Astrocyte (in vitro differentiated cells and primary cell): ENCODE measurements around the gene CARS1. TPM values are rescaled to one million over a fixed set of nuclear protein-coding genes. Genes with fewer than 3 reads are reported as not detected.

ENCODE experiments used
- DNase-seq: peaks from one replicate; pipeline ENCODE4 v3.0.0-alpha.2; 2010; ENCODE audit warnings: low read depth
- FAIRE-seq: peaks from 2 replicates; lab custom pipeline; 2011; peaks lifted over from hg19 to GRCh38; lab: Jason Lieb, UNC
- H2AFZ ChIP-seq: 2 replicates; pipeline ENCODE4 v1.6.0; 2012; ENCODE audit warnings: low read depth, low read length, inconsistent platforms
- H3K27ac ChIP-seq: 2 replicates; pipeline ENCODE4 v1.5.1; 2011; ENCODE audit warnings: low read depth, low read length, inconsistent platforms
- H3K27me3 ChIP-seq: 2 replicates; pipeline ENCODE4 v1.6.0; 2011; ENCODE audit warnings: low read length, inconsistent platforms; ENCODE audit not compliant: insufficient read depth
- H3K36me3 ChIP-seq: 2 replicates; pipeline ENCODE4 v1.5.1; 2011; ENCODE audit warnings: low read length, inconsistent platforms; ENCODE audit not compliant: insufficient read depth
- H3K4me1 ChIP-seq: 2 replicates; pipeline ENCODE4 v1.5.1; 2011; ENCODE audit warnings: low read length, inconsistent platforms; ENCODE audit not compliant: insufficient read depth
- H3K4me2 ChIP-seq: 2 replicates; pipeline ENCODE4 v1.6.0; 2012; ENCODE audit warnings: low read length, inconsistent platforms
- H3K4me3 ChIP-seq: 2 replicates; pipeline ENCODE4 v1.5.1; 2011; ENCODE audit warnings: low read depth, mild to moderate bottlenecking, low read length, inconsistent platforms; ENCODE audit not compliant: insufficient read depth
- H3K79me2 ChIP-seq: 2 replicates; pipeline ENCODE4 v1.6.0; 2012; ENCODE audit warnings: mild to moderate bottlenecking, low read length, inconsistent platforms; ENCODE audit not compliant: insufficient read depth
- H3K9ac ChIP-seq: 2 replicates; pipeline ENCODE4 v1.6.0; 2012; ENCODE audit warnings: mild to moderate bottlenecking, low read length, inconsistent platforms
- H3K9me3 ChIP-seq: 2 replicates; pipeline ENCODE4 v1.5.1; 2012; ENCODE audit warnings: low read depth, mild to moderate bottlenecking, low read length, inconsistent platforms; ENCODE audit not compliant: insufficient read depth
- H4K20me1 ChIP-seq: 2 replicates; pipeline ENCODE4 v1.6.0; 2012; ENCODE audit warnings: low read length, inconsistent platforms; ENCODE audit not compliant: insufficient read depth
- H3K27ac Mint-ChIP-seq: one replicate; pipeline ENCODE4 v1.8.0; 2021; ENCODE audit warnings: mild to moderate bottlenecking, mixed read lengths; ENCODE audit not compliant: unreplicated experiment
- H3K27me3 Mint-ChIP-seq: one replicate; pipeline ENCODE4 v1.8.0; 2021; ENCODE audit warnings: low read depth, mixed read lengths; ENCODE audit not compliant: unreplicated experiment
- H3K36me3 Mint-ChIP-seq: one replicate; pipeline ENCODE4 v1.8.0; 2021; ENCODE audit warnings: low read depth, mixed read lengths; ENCODE audit not compliant: unreplicated experiment
- H3K4me1 Mint-ChIP-seq: one replicate; pipeline ENCODE4 v1.8.0; 2021; ENCODE audit warnings: low read depth, mixed read lengths; ENCODE audit not compliant: unreplicated experiment
- H3K4me3 Mint-ChIP-seq: one replicate; pipeline ENCODE4 v1.8.0; 2021; ENCODE audit warnings: mild to moderate bottlenecking, moderate library complexity, mixed read lengths; ENCODE audit not compliant: unreplicated experiment
- H3K9me3 Mint-ChIP-seq: one replicate; pipeline ENCODE4 v1.8.0; 2021; ENCODE audit warnings: mild to moderate bottlenecking, mixed read lengths; ENCODE audit not compliant: unreplicated experiment
- EZH2 ChIP-seq: IDR thresholded peaks from 2 replicates; pipeline ENCODE4 v1.6.1; 2012; ENCODE audit warnings: mild to moderate bottlenecking, low read length, inconsistent platforms; ENCODE audit not compliant: insufficient read depth
- total RNA-seq: library from RNA; stranded (reverse); gene quantifications from 2 replicates; pipeline ENCODE4 v1.2.1, GENCODE V29; 2021
- TF ChIP-seq, protein P1 (sequence below): IDR thresholded peaks from 2 replicates; pipeline ENCODE4 v1.5.1; 2011; ENCODE audit warnings: low read depth, mild to moderate bottlenecking, inconsistent platforms, low read length, moderate library complexity; ENCODE audit not compliant: insufficient read depth

Gene CARS1
- total RNA-seq, 1 donor from 2014 or later, result 123 TPM

- Histone ChIP-seq H3K4me3 (no peak overlapping the region), H3K27ac (peak overlapping the region; percentile 50), H3K9ac (peak overlapping the region; percentile 24), H3K9me3 (no peaks in the 10 kb centered on the region), H3K4me1 (peaks cover 10% of the 10 kb centered on the region), H3K79me2 (no peaks in the 10 kb centered on the region), H3K36me3 (peaks cover 25% of the 10 kb centered on the region), H4K20me1 (peaks cover 26% of the 10 kb centered on the region), H3K4me2 (peak overlapping the region; percentile 10), H3K27me3 (no peaks in the 10 kb centered on the region), H2AFZ (no peak overlapping the region)
- FAIRE-seq, result no peak
- peak; percentile 22 for DNase-seq
- no peaks in the 10 kb centered on the region for H3K9me3 Mint-ChIP-seq
- peak overlapping the region; percentile 94 for H3K27ac Mint-ChIP-seq
- H3K4me1 Mint-ChIP-seq, result peaks cover 22% of the 10 kb centered on the region
- TF ChIP-seq EZH2, result no peak
- TF ChIP-seq, protein P1, sequence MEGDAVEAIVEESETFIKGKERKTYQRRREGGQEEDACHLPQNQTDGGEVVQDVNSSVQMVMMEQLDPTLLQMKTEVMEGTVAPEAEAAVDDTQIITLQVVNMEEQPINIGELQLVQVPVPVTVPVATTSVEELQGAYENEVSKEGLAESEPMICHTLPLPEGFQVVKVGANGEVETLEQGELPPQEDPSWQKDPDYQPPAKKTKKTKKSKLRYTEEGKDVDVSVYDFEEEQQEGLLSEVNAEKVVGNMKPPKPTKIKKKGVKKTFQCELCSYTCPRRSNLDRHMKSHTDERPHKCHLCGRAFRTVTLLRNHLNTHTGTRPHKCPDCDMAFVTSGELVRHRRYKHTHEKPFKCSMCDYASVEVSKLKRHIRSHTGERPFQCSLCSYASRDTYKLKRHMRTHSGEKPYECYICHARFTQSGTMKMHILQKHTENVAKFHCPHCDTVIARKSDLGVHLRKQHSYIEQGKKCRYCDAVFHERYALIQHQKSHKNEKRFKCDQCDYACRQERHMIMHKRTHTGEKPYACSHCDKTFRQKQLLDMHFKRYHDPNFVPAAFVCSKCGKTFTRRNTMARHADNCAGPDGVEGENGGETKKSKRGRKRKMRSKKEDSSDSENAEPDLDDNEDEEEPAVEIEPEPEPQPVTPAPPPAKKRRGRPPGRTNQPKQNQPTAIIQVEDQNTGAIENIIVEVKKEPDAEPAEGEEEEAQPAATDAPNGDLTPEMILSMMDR, result no peak
- H3K4me3 Mint-ChIP-seq, result peak overlapping the region; percentile 41
- peaks cover 29% of the 10 kb centered on the region for H3K36me3 Mint-ChIP-seq
- no peaks in the 10 kb centered on the region for H3K27me3 Mint-ChIP-seq
Measured at GRCh38 chr11:3022300-3022967, 34.8 kb downstream of the CARS1 start.

DNA sequence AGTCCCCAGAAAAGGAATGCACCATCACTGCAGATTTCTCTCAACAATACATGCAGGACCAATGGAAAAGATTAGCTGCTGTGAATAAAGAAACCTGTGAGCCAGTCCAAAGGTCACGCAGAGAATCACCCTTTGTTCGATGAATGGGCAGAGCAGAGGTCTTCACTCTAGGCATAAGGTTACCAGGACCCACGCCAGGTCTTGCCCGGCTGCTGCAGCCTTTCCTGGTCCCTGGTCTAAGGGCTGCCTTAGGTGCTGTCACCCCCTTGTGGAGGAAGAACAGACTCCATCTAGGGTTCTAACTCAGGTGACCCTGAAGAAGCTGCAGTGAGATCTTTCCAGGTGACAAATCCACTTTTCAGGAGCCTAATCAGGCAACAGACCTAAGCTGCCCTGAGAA lies 36.1 kb downstream of the CARS1 start:
- peaks cover 23% of the 10 kb centered on the region for H4K20me1 ChIP-seq
- no peak overlapping the region for H3K27ac ChIP-seq
- Mint-ChIP-seq H3K9me3 (no peaks in the 10 kb centered on the region), H3K4me1 (peaks cover 22% of the 10 kb centered on the region), H3K36me3 (peaks cover 30% of the 10 kb centered on the region), H3K4me3 (no peak overlapping the region), H3K27me3 (no peaks in the 10 kb centered on the region), H3K27ac (no peak overlapping the region)
- H2AFZ ChIP-seq, result no peak overlapping the region
- H3K4me3 ChIP-seq, result no peak overlapping the region
- peaks cover 25% of the 10 kb centered on the region for H3K36me3 ChIP-seq
- FAIRE-seq (no peak), DNase-seq (no peak)
- H3K9ac ChIP-seq, result no peak overlapping the region
- H3K4me1 ChIP-seq, result peaks cover 10% of the 10 kb centered on the region
- TF ChIP-seq, protein P1, result peak; percentile 32
- TF ChIP-seq EZH2, result no peak
- no peaks in the 10 kb centered on the region for H3K9me3 ChIP-seq
- H3K27me3 ChIP-seq, result no peaks in the 10 kb centered on the region
- H3K4me2 ChIP-seq, result no peak overlapping the region
- H3K79me2 ChIP-seq, result no peaks in the 10 kb centered on the region

GRCh38 chr11:3020011-3020410 lies 37.2 kb downstream of the CARS1 start:
- H3K4me1 ChIP-seq, result peaks cover 10% of the 10 kb centered on the region
- H3K27me3 Mint-ChIP-seq, result no peaks in the 10 kb centered on the region
- H3K4me3 ChIP-seq, result no peak overlapping the region
- no peaks in the 10 kb centered on the region for H3K9me3 Mint-ChIP-seq
- peaks cover 22% of the 10 kb centered on the region for H3K4me1 Mint-ChIP-seq
- H3K27ac Mint-ChIP-seq, result no peak overlapping the region
- TF ChIP-seq EZH2, result no peak
- TF ChIP-seq, protein P1, result no peak
- H3K27ac ChIP-seq, result no peak overlapping the region
- FAIRE-seq (no peak), DNase-seq (no peak)
- H3K36me3 Mint-ChIP-seq, result peaks cover 33% of the 10 kb centered on the region
- H3K9me3 ChIP-seq, result no peaks in the 10 kb centered on the region
- no peak overlapping the region for H3K9ac ChIP-seq
- peaks cover 30% of the 10 kb centered on the region for H4K20me1 ChIP-seq
- no peaks in the 10 kb centered on the region for H3K79me2 ChIP-seq
- peaks cover 22% of the 10 kb centered on the region for H3K36me3 ChIP-seq
- no peaks in the 10 kb centered on the region for H3K27me3 ChIP-seq
- no peak overlapping the region for H2AFZ ChIP-seq
- no peak overlapping the region for H3K4me3 Mint-ChIP-seq
- no peak overlapping the region for H3K4me2 ChIP-seq
